Measurements from ENCODE around the gene TRAPPC10.
"Not testable (repeated sequence)": the region's sequence is repeated elsewhere in the genome, so short reads cannot be mapped to it uniquely, and the experiment has no call there.

TRAPPC10 gene

DNA sequence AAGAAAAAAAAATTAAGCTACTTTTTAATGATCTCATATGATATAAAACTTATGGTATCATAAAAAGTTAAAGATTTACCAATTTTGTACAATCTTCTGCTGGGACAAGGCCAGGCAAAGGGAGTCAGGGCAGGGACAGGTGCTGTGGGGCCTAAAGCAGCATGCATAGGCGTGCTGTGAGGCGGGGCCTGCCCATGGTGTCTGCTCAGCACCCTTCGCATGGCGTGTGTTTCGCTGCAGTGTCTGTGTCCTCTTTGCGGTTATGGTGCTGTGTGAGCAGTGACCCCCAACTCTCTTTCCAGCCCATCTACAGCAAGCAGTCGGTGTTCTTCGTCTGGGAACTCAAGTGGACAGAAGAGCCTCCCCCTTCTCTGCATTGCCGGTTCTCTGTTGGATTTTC, 81.7 kb downstream of the TRAPPC10 start:
- no peak for DNase-seq

DNA sequence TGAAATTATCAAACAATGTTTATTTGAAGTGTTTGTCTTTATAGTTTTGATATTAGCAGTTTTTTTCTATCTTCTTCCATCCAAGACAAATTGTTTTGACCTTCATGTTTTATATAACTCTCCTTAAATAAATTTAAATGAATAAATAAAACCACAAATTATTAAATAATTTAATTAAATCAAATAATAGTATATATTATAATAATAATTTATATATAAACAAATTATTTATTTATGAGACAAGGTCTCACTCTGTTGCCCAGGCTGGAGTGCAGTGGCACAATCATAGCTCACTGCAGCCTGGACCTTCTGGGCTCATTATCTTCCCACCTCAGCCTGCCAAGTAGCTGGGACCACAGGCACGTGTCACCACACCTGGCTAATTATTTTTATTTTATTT, 82.7 kb downstream of the TRAPPC10 start:
- no peak for DNase-seq

DNA sequence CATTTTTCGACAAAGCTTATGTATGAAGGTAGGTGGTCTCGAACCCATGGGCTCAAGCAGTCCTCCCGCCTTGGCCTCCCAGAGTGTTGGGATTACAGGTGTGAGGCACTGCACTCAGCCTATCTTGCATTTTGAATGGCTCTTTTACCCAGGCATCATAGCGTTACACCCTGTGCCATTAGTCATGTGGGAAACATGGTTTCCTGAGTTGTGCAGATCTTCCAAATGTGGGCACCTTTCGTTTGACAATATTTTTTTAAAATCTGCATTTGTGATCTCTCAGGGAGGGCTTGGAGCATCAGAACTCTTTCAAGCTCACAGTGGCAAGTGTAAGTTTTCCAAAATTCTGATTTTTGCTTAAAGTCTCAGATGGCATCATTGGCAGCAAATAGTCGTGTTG, 86.4 kb downstream of the TRAPPC10 start:
- DNase-seq = not testable (repeated sequence)

DNA sequence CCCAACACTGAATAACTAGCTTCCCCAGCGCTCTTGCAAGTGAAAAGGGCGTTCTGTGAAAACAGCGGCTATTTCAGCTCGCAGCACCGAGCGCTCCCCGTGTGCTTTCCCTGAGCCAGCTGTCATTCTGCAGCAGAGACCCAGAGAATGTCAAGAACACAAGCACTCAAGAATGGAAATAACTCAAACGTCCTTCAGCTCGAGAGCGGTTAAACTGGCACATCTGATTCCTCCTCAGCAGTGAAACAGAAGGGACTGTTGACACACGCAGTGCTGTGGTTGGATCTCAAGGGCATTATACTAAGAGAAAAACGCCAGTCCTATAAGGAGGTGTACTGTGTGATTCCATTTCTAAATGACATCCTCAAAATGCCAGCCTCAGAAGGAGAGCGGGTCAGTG, 86.9 kb downstream of the TRAPPC10 start:
- DNase-seq = not testable (repeated sequence)

DNA sequence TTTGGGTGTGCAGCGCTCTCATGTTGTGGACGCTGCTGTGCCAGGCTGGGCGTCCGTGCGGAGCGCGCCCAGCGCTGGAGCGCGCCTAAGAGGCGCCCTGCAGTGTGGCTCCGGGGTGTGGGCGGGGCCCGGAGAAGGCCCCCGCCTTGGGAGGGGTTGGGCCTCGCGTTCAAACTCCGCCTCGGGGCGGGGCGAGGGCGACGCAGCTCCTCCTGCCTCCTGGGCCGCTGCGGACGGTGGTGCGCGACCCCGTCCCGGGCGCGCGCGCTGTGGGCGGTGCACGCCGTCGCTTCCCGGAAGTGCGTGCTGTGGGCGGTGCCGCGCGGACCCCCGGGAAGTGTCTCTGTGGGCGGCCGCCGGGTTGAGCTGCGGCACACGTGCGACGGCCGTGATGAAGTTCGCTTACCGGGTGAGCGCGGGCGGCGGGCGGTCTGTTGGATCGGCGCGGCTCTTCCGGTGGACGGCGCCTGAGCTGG, 95.0 kb downstream of the TRAPPC10 start, which contains the start of gene PWP2:
TSS of gene PWP2 (plus strand) at position 374 of the 476 bp plus-strand sequence. CDS start at position 392, 18 bp downstream.
- DNase-seq = peak; percentile 44 to 65

DNA sequence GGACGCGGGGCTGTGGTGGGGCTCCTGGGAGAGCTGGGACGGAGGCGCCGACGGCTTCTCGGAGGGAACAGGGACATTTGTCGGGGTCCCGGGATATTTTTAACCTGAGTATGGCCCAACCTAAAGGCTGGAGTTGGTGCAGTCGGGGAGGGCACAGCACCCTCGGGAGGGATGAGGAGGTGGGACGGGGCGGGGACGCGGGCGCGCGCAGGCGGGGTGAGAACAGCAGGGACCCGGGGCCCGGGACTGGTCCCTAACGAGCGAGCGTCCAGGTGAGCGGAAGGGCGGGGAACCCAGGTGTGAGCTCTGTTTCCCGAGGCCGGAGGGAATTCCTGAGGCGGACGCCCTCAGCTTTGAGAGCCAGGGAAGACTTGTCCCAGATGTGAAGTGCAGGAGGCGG, 95.5 kb downstream of the TRAPPC10 start:
- not testable (repeated sequence) for DNase-seq

DNA sequence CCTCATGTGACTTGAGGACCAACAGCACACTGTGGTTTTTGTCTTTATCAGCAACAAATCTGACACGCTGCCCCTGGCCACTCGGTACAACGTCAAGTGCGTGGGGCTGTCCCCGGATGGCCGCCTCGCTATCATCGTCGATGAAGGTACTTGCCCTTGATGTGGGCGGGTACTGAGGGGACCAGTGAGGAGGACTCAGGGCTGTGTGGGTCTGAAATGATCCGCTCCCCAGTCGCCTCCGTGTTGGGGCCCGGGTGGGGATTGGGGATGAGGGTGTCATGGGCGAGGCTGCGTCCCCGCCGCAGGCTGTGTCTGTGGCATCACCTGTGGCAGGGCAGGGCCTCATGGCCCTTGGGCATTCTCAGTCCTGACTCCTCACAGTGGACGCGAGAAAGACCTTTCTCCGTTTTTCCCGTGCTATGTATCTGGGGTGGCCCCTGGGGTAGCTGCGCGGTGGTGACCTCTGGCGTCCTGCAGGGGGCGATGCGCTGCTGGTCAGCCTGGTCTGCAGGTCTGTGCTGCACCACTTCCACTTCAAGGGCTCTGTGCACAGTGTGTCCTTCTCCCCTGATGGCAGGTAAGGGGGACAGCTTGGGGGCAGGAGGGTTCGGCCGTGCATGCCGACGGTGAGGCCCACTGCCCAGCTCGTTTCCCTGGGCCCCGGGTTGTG, 101.7 kb downstream of the TRAPPC10 start:
- DNase-seq = not testable (repeated sequence)

DNA sequence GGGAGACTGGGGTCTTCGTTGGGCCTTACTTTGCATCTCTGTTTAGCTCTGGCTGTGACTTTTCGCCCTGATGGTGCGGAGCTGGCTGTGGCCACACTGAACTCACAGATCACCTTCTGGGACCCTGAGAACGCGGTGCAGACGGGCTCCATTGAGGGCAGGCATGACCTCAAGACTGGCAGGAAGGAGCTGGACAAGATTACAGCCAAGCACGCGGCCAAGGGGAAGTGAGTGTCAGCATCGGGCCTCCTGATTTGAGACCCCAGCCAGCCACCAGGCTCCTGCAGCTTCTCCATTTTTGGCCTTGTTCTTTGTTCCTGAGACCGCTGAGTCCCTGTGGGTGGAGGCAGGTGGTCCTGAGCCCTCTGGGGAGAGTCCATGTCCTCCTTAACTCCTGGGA, 110.0 kb downstream of the TRAPPC10 start:
- DNase-seq = not testable (repeated sequence)

DNA sequence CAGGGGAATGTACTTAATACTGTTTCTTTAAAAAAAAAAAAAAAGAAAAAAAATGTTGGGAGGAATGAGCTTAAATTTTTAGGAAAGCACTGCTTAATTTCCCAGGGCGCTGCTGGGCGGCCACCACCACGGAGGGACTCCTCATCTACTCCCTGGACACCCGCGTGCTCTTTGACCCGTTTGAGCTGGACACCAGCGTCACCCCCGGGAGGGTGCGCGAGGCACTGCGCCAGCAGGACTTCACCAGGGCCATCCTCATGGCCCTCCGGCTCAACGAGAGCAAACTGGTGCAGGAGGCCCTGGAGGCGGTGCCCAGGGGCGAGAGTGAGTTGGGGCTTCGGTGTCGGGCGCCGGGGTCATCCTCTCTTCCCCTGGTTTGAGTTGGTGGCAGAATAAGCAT, 115.7 kb downstream of the TRAPPC10 start:
- DNase-seq = not testable (repeated sequence)

DNA sequence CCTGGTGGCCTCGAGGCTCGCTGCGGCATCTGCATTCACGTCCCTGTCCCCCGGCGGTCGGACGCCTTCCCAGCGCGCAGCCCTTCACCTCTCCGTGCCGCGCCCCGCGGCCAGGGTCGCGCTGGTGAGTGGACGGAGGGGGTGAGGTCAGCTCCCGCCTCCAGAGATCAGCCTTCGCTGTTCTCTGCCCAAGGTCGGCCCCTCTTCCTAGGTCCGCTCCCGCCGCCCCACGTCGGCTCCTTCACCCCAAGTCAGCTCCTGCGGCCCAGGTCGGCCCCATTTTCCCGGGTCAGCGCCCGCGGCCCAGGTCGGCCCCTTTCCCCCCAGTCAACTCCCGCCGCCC, 121.6 kb downstream of the TRAPPC10 start:
- not testable (repeated sequence) for DNase-seq

DNA sequence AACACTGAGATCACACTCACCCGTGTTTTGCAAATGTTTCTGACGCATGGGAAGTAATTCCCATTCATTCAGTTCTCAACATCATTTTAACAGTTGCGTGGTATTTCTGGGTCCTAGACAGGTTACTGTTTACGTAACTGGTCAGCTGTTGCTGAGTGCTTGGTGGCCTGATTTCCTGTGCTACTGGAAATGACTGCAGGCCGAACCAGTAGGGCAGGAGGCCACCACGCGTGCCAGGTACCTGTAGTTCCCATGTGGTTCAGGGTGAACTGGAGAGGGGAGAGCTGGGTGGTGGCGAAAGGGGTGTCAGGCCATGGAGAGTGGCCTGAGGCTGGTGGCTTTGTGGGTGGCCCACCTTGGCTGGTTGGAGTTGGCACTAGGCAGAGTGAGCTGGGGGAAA, 122.6 kb downstream of the TRAPPC10 start:
- not testable (repeated sequence) for DNase-seq

DNA sequence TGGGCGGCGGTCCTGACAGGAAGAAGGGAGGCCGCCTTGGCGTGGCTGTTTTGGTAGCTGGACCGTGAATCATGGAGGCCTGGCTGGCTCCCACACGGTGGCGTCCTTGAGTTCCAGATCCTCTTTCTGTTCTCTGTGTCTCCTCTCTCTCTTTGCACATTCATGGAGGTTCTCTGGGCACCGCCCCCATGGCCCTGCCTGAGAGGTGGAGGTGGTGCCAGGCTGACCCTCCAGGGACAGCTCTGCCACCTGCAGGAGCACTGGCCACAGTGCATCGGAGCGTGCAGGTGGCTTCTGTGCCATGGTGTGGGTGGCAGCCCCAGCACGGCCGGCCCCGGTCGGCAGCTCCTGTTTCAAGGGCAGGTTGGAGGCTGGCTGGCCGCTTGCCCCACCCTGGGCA, 125.9 kb downstream of the TRAPPC10 start:
- DNase-seq = peak in 1 of 2 donors; percentile 25

DNA sequence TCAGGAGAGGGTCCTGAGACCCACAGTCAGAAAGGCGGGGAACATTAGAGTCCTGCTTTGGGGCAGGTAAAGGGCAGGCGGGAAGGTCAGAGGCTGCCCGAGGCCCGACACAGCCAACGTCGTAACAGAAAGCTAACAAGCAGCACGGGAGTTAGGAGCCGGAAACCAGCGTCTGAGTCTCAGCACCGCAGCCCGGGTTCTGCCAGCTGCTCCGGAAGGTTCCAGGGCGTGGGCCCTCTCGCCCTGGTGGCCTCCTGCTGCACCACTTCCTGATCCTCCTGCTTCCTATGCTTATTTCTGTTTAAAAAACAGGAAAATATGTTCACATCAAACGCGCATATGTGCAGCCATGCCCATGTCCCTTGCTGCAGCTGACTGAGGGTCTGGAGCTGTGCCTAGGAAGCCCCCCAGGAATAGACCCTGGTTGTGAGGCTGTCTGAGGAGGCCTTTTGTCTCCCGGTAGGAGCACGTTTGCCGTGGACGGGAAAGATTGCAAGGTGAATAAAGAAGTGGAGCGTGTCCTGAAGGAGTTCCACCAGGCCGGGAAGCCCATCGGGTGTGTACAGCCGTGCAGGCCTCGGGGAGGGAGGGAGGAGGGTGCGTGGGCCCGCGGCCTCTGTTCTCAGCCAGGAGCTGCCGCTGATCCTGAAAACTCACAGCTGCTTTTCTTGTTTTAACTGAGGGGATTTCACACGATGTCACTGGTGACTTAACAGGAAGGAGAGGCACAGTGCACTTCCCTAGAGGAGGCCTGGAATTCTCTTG, 127.9 kb downstream of the TRAPPC10 start:
- DNase-seq = not testable (repeated sequence)

DNA sequence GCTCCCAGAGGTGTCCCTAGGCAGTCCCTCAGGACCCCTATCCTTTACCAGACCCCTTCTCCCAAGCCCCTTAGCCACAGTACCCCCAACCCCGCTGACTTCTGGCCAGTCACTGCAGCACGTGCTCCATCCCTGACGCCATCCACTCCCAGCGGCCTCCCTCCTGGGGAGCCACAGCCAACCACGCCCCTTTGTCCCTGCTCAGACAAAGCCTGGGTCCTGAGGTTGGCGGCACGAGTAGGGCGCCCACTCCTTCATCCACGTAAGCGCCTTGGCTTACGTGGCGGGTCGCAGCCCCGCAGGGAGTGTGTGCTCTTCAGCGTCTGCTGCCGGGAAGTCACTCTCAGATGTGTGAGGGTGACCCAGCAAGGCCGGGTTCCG, 128.4 kb downstream of the TRAPPC10 start:
- not testable (repeated sequence) for DNase-seq

DNA sequence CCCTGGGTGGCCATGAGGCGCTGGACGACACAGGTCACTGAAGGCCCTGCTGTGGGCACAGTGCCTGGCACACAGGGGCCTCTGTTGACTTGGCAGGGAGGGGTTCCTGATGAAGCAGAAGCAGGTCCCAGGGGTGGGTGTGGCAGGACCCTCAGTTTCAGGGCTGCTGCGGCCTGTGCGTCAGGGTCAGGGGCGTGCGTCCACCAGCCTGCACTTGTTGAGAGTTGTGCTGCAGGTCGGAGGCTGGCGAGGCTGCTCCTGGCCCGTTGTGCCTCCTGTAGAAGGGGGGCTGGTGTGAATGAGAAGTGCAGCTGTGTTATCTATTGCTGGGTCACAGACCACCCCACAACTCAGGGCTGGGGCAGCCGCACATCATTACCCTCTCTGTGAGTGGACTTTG, 130.4 kb downstream of the TRAPPC10 start:
- not testable (repeated sequence) for DNase-seq

DNA sequence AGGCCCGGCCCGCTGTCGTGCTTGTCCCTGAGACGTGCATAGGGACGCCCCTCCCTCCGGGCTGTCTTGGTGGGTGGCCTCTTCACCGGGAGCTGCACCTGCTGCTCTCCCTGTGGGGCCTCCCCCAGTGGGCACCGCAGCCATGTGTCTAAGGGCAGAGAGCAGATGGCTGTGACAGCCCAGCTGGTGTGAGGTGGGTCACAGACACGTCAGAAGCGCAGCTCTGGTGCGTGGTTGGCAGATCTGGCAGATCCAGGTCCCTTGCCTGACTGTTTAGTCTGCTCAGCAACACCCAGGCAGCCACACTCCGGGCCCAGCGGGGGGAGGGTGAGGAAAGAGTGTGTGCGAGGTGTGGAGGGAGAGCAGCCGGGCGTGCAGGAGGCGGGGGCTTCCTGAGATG, 131.3 kb downstream of the TRAPPC10 start:
- DNase-seq = peak in 1 of 2 donors; percentile 18

DNA sequence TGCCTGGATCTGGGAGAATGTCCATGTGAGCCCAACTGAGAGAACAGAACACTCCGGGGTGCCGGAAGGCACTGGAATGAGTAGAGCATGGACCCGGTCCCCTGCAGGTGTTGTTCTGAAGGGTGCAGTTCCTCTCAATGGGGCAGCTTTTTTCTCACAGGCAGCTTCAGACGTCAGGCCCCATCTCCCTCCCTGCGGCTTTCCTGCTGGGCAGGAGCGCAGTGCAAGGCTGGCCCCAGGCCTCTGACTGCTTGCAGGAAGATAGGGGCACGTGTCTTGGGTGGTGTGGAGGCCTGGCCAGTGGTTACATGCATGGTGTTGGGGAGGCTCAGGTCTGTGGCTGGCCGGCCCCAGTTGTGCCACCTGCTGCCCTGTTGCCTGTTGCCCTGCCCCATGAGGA, 131.9 kb downstream of the TRAPPC10 start:
- not testable (repeated sequence) for DNase-seq

DNA sequence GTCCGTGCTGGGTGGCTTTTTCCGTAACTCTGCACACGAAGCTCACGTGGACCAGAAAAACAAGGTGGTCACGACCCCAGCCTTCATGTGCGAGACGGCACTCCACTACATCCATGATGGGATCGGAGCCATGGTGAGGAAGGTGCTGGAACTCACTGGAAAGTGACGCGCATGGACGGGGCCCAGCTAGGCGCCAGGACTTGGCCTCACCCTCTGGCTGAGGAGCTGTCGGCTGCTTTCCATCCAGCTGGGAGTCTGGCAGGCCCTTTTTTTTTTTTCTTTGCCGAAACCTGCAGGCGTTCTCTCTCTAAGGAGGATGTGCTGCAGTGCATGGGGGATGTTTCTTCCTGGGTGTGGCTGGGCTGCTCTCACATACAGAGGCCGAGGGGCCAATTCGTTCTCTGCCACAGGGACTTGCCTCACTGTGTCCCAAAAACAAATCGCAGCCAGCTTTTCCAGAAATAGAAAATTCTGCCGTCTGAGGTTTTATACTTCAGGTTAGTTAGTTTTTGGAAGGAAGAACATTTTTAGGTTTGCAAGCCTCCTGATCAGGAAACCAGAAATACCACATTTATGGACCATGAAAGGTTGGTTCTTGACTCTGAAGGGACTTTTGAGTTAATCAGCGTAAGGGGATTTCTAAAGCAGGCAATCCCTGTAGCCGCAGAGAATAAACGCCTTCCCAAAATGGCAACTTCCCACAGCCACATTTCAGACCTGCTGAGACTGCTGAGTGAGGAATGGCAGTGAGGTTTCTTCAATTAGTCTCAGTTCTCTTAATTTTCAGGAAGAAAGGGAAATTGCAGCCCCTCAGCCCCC, 132.9 kb downstream of the TRAPPC10 start:
- DNase-seq = not testable (repeated sequence)

DNA sequence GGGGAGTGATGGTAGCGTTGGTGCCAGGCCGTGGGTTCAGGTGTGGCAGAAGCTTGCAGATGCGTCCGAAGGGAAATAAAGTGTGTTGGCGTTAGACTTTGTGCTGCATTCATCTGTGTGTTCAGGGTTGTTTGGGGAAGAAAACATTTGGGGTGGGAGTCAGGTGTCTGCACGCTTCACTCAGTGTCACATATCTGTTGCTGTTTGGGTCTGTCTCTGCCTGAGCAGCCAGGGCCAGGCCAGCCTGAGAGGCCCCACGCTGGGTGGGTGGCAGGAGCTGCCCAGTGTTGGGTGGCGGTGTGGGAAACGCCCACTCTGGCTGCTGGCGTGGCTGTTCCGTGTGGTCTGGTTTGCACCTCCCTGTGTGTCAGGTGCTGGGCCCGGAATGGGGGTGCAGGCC, 133.5 kb downstream of the TRAPPC10 start:
- DNase-seq = not testable (repeated sequence)

DNA sequence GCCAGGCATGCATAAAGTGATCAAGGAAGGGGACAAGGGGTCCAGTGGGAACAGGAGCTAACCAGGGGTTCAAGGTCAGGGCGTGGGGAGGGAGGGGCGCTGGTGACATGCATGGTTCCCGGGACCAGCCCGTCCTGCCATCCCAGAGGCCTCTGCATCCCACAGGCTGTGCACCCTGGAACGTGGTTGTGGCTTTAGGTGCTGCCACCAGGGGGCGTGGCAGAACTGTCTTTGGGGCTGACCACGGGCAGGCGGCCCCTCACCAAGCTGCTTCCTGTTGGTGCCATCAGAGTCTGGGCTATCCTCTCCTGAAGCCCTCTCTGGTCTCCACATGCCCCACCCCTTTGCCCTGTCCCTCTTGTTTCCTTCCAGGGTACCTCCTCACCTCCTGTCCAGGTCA, 135.0 kb downstream of the TRAPPC10 start:
- not testable (repeated sequence) for DNase-seq

DNA sequence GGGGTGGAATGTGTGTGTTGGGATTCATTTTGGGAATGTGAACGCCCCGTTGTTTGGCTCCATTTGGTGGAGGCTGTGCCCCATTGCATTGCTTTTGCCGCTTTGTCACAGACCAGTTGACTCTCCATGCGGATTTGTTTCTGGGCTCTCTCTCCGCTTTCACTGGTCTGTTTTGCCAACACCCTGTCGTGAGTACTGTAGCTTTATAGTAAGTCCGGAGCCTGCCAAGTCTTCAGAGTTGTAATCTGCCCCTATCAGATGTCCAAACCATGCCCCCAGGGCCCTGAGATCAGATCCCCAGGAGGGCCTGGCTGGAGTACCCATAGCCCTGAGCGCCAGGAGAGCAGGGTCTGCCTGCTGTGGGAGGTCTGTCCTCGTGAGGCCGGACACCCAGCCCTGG, 138.1 kb downstream of the TRAPPC10 start:
- not testable (repeated sequence) for DNase-seq

DNA sequence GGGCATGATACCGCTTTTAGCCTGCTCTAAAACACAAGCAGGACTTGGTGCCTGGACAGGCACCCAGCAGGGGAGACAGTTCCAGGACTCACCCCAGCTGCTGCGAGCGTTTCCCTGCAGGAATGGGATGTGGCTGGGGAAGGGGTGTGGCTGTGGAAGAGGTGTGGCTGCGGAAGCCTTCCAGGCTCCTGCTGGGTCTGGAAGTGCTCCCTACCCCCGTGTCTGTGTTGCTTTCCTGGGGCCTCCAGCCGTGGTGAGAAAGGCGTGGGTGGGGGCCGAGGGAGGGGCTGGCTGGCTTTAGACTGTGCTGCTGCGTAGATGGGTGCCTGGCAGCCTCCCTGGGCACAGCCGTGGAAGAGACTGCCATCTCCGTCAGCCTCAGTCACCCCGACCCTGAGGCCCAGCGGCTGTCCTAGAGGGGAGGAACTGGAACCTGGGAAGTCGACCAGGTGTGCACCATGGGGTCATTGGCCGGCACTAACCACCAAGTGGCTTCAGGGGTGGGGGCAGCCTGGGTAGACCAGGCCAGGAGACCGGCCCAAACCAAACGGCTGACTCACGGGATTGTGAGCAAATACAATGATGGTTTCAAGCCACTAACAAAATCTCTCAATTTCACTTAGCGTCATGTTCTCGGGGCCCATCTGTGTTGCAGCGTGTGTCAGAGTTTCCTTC, 141.2 kb downstream of the TRAPPC10 start:
- DNase-seq = not testable (repeated sequence)

DNA sequence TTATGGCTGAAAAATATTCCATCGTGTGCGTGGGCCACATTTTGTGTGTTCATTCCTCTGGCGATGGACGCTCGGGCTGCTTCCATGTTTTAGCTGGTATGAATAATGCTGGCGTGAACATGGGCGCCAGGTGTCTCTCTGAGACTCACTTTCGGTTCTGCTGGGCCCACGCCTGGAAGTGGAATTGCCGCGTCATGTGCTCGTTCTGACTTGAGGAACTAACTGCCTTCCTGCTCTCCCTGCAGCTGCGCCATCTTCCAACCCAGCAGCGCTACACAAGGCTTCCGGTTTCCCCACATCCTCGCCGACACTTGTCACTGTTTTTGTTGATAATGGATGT, 141.8 kb downstream of the TRAPPC10 start:
- peak; percentile 45 to 59 for DNase-seq

All from activated CD4-positive, alpha-beta T cell treated with anti-CD3 and anti-CD28 coated beads for 4 hours (primary cell).